ENCODE measurements around the gene MTX1.
A peak's percentile ranks its signal among the peaks of the same experiment; 100 is the strongest.

MTX1 gene

GRCh38 chr1:155254228-155254713, 45.8 kb downstream of the MTX1 start:
- Histone ChIP-seq H3K4me2 (ENCODE audit: low read depth, low read length, poor library complexity, severe bottlenecking) (peak overlapping the region; percentile 85), H2AFZ (ENCODE audit: low read length) (no peak overlapping the region), H3K9me2 (replicated peaks; ENCODE audit: low read depth, low read length) (no peaks in the 10 kb centered on the region), H3K4me1 (ENCODE audit: insufficient read depth, low read length, poor library complexity, severe bottlenecking) (peaks cover 26% of the 10 kb centered on the region), H3K9me3 (ENCODE audit: insufficient read depth, low read depth, low read length) (no peaks in the 10 kb centered on the region), H3F3A (ENCODE audit: low read depth) (no peaks in the 10 kb centered on the region; the same call in 1 of the 2 replicates), H3K36me3 (ENCODE audit: insufficient read depth, low read length) (peaks cover 3% of the 10 kb centered on the region; the same call in 1 of the 2 replicates), H4K20me1 (ENCODE audit: insufficient read depth, low read length, poor library complexity, severe bottlenecking) (no peaks in the 10 kb centered on the region), H3K9ac (ENCODE audit: low read depth, low read length, poor library complexity, severe bottlenecking) (peak overlapping the region; percentile 77), H3K4me3 (ENCODE audit: low read length, poor library complexity, severe bottlenecking) (peak overlapping the region; percentile 79), H3K27me3 (ENCODE audit: insufficient read depth, low read length, poor library complexity, severe bottlenecking) (no peaks in the 10 kb centered on the region), H3K79me2 (ENCODE audit: insufficient read depth, low read length) (peaks cover 9% of the 10 kb centered on the region; the same call in 1 of the 2 replicates)
- TF ChIP-seq, protein P1, sequence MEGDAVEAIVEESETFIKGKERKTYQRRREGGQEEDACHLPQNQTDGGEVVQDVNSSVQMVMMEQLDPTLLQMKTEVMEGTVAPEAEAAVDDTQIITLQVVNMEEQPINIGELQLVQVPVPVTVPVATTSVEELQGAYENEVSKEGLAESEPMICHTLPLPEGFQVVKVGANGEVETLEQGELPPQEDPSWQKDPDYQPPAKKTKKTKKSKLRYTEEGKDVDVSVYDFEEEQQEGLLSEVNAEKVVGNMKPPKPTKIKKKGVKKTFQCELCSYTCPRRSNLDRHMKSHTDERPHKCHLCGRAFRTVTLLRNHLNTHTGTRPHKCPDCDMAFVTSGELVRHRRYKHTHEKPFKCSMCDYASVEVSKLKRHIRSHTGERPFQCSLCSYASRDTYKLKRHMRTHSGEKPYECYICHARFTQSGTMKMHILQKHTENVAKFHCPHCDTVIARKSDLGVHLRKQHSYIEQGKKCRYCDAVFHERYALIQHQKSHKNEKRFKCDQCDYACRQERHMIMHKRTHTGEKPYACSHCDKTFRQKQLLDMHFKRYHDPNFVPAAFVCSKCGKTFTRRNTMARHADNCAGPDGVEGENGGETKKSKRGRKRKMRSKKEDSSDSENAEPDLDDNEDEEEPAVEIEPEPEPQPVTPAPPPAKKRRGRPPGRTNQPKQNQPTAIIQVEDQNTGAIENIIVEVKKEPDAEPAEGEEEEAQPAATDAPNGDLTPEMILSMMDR (conservative IDR thresholded peaks at IDR 0.05; ENCODE audit: low read length): no peak
- TF ChIP-seq EZH2phosphoT487 (IDR thresholded peaks at IDR 0.05; ENCODE audit: borderline replicate concordance): no peak

- H3K9me2 ChIP-seq (replicated peaks; ENCODE audit: low read depth, low read length): no peaks in the 10 kb centered on the region
- H2AFZ ChIP-seq (ENCODE audit: low read length): peak overlapping the region; percentile 60
- peaks cover 3% of the 10 kb centered on the region; the same call in 1 of the 2 replicates for H3K36me3 ChIP-seq (ENCODE audit: insufficient read depth, low read length)
- peak overlapping the region; percentile 77 for H3K9ac ChIP-seq (ENCODE audit: low read depth, low read length, poor library complexity, severe bottlenecking)
- no peak for TF ChIP-seq EZH2phosphoT487 (IDR thresholded peaks at IDR 0.05; ENCODE audit: borderline replicate concordance)
- TF ChIP-seq, protein P1 (conservative IDR thresholded peaks at IDR 0.05; ENCODE audit: low read length): no peak
- peaks cover 26% of the 10 kb centered on the region for H3K4me1 ChIP-seq (ENCODE audit: insufficient read depth, low read length, poor library complexity, severe bottlenecking)
- H3K4me3 ChIP-seq (ENCODE audit: low read length, poor library complexity, severe bottlenecking): peak overlapping the region; percentile 79
- no peaks in the 10 kb centered on the region; the same call in 1 of the 2 replicates for H3F3A ChIP-seq (ENCODE audit: low read depth)
- H3K9me3 ChIP-seq (ENCODE audit: insufficient read depth, low read depth, low read length): no peaks in the 10 kb centered on the region
- H4K20me1 ChIP-seq (ENCODE audit: insufficient read depth, low read length, poor library complexity, severe bottlenecking): no peaks in the 10 kb centered on the region
- no peaks in the 10 kb centered on the region for H3K27me3 ChIP-seq (ENCODE audit: insufficient read depth, low read length, poor library complexity, severe bottlenecking)
- peak overlapping the region; percentile 85 for H3K4me2 ChIP-seq (ENCODE audit: low read depth, low read length, poor library complexity, severe bottlenecking)
- peaks cover 9% of the 10 kb centered on the region; the same call in 1 of the 2 replicates for H3K79me2 ChIP-seq (ENCODE audit: insufficient read depth, low read length)
Observed at GRCh38 chr1:155254714-155255242, 46.3 kb downstream of the MTX1 start.

DNA sequence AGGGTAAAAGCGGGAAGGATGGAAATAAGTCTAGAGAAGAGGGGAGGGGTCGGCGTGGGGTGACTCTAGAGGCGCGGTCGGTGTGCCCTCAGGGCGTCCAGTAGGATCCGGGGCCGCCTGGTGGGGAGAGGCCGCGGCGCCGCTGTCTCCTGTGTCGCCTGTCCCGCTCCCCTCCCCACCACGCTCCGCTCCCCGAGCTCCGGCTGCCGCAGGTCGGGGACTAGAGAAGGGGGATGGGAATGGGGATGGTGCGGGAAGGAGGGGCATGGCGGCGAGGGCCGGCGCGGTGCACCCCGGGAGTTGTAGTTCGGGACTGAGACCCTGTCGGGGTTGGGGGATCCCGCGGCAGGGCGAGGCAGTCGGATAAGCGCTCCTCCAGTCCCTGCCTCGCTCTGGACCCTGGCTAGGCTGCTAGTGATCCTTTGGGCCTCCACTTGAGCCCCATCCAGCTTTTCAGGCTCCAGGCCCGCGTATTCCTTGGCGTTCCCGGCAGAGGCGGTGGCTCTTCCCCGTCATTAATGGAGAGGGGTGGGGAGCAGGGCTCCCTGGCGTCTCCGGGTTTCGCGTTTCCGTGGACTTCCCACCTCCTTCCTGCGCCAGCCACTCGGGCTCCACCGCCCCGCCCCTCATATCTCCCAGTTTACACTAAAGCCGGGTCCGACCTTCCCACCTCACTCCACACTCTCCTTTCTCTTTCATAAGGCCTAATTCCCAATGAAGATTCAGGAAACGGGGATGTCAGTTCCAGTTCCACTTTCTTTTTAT, 46.9 kb downstream of the MTX1 start, which contains the start of gene ENTREP3:
Gene ENTREP3 (minus strand): TSS at position 241 of the 765 bp plus-strand sequence. CDS start 606 bp downstream, outside the sequence.
- peaks cover 3% of the 10 kb centered on the region; the same call in 1 of the 2 replicates for H3K36me3 ChIP-seq (ENCODE audit: insufficient read depth, low read length)
- H3K9me3 ChIP-seq (ENCODE audit: insufficient read depth, low read depth, low read length): no peaks in the 10 kb centered on the region
- H3K79me2 ChIP-seq (ENCODE audit: insufficient read depth, low read length): peaks cover 13% of the 10 kb centered on the region
- peak within 1 kb of the TSS; percentile 79 for H3K4me3 ChIP-seq (ENCODE audit: low read length, poor library complexity, severe bottlenecking)
- peak within 1 kb of the TSS; percentile 77 for H3K9ac ChIP-seq (ENCODE audit: low read depth, low read length, poor library complexity, severe bottlenecking)
- no peaks in the 10 kb centered on the region for H3K27me3 ChIP-seq (ENCODE audit: insufficient read depth, low read length, poor library complexity, severe bottlenecking)
- H3F3A ChIP-seq (ENCODE audit: low read depth): no peaks in the 10 kb centered on the region; the same call in 1 of the 2 replicates
- no peaks in the 10 kb centered on the region for H3K9me2 ChIP-seq (replicated peaks; ENCODE audit: low read depth, low read length)
- H2AFZ ChIP-seq (ENCODE audit: low read length): peak within 1 kb of the TSS; percentile 60
- H3K4me2 ChIP-seq (ENCODE audit: low read depth, low read length, poor library complexity, severe bottlenecking): peak within 1 kb of the TSS; percentile 85
- no peak for TF ChIP-seq EZH2phosphoT487 (IDR thresholded peaks at IDR 0.05; ENCODE audit: borderline replicate concordance)
- TF ChIP-seq, protein P1 (conservative IDR thresholded peaks at IDR 0.05; ENCODE audit: low read length): no peak
- peaks cover 25% of the 10 kb centered on the region for H3K4me1 ChIP-seq (ENCODE audit: insufficient read depth, low read length, poor library complexity, severe bottlenecking)
- no peaks in the 10 kb centered on the region for H4K20me1 ChIP-seq (ENCODE audit: insufficient read depth, low read length, poor library complexity, severe bottlenecking)
